ENCODE data around the gene DPY30. TPM values are rescaled to one million over a fixed set of nuclear protein-coding genes. Genes with fewer than 3 reads are reported as not detected.
"Not testable (repeated sequence)": the region's sequence is repeated elsewhere in the genome, so short reads cannot be mapped to it uniquely, and the experiment has no call there.

DPY30 gene
- total RNA-seq, 6 donors from 2014 or later = 10.1 to 92.8 (median 51.7) TPM

- ATAC-seq (ENCODE audit: low FRiP score in 2 of 2) = no peak
- WGBS, 2 donors = 90% methylated on average over 1 of the region's 1 CpG
Measured at GRCh38 chr2:32012872-32013271, 26.7 kb downstream of the DPY30 start.

GRCh38 chr2:32011485-32011960, 28.1 kb downstream of the DPY30 start:
- 71 to 77% methylated on average over 5 of the region's 5 CpGs for WGBS, 2 donors
- H3K36me3 ChIP-seq = peaks cover 0 to 12% (median 0%) of the 10 kb centered on the region in 4 donors
- ATAC-seq (ENCODE audit: low FRiP score in 2 of 2) = no peak

More at GRCh38 chr2:32012872-32013271, 26.7 kb downstream of the DPY30 start:
- peaks cover 0 to 21% (median 0%) of the 10 kb centered on the region in 4 donors for H3K36me3 ChIP-seq
- TF ChIP-seq POLR2A (IDR thresholded peaks at IDR 0.05) = no peak
- TF ChIP-seq POLR2AphosphoS5 (IDR thresholded peaks at IDR 0.05) = no peak
- no peak for TF ChIP-seq CTCF (IDR thresholded peaks at IDR 0.05)
- no peak for TF ChIP-seq EP300 (IDR thresholded peaks at IDR 0.05)
- no peak overlapping the region for H3K4me3 ChIP-seq
- no peak overlapping the region for H3K27ac ChIP-seq
- DNase-seq = no peak
- peaks cover 10 to 23% (median 17%) of the 10 kb centered on the region in 4 donors for H3K4me1 ChIP-seq
- H3K27me3 ChIP-seq = no peaks in the 10 kb centered on the region
- no peaks in the 10 kb centered on the region for H3K9me3 ChIP-seq

GRCh38 chr2:32010670-32011484, 28.7 kb downstream of the DPY30 start, which contains the start of gene MEMO1:
Gene MEMO1, minus strand, starts transcription at chr2:32011008. Its CDS starts 761 bp downstream, at chr2:32010247.
- Histone ChIP-seq H3K9me3 (no peaks in the 10 kb centered on the region), H3K27ac (peak within 1 kb of the TSS; percentile 93 to 98 (median 94)), H3K36me3 (peaks cover 0 to 11% (median 0%) of the 10 kb centered on the region in 4 donors), H3K27me3 (no peaks in the 10 kb centered on the region), H3K4me1 (peaks cover 16 to 24% (median 17%) of the 10 kb centered on the region in 4 donors), H3K4me3 (peak within 1 kb of the TSS; percentile 75 to 97 (median 92))
- TF ChIP-seq POLR2A (IDR thresholded peaks at IDR 0.05) = peak in 2 of 4 donors; percentile 43 to 77
- peak in 1 of 4 donors; percentile 47 for TF ChIP-seq EP300 (IDR thresholded peaks at IDR 0.05)
- TF ChIP-seq POLR2AphosphoS5 (IDR thresholded peaks at IDR 0.05) = peak; percentile 64 to 89
- TF ChIP-seq CTCF (IDR thresholded peaks at IDR 0.05) = peak in 3 of 6 experiments; percentile 10 to 24 (median 19)
- peak; percentile 95 to 96 for DNase-seq
- peak; percentile 93 to 97 for ATAC-seq (ENCODE audit: low FRiP score in 2 of 2)
- 0% methylated on average over 13 of the region's 57 CpGs for WGBS, 2 donors

More at GRCh38 chr2:32011485-32011960, 28.1 kb downstream of the DPY30 start:
- H3K4me3 ChIP-seq = peak overlapping the region in 3 of 4 donors; percentile 75 to 97 (median 95)
- DNase-seq = no peak
- no peak for TF ChIP-seq POLR2AphosphoS5 (IDR thresholded peaks at IDR 0.05)
- TF ChIP-seq POLR2A (IDR thresholded peaks at IDR 0.05) = no peak
- no peak for TF ChIP-seq EP300 (IDR thresholded peaks at IDR 0.05)
- no peak for TF ChIP-seq CTCF (IDR thresholded peaks at IDR 0.05)
- no peaks in the 10 kb centered on the region for H3K9me3 ChIP-seq
- no peaks in the 10 kb centered on the region for H3K27me3 ChIP-seq
- H3K27ac ChIP-seq = peak overlapping the region; percentile 93 to 98 (median 94)
- H3K4me1 ChIP-seq = peaks cover 16 to 24% (median 17%) of the 10 kb centered on the region in 4 donors

GRCh38 chr2:32010280-32010669, 29.3 kb downstream of the DPY30 start:
- WGBS, 2 donors = 0% methylated on average over 8 of the region's 43 CpGs; no CpG with 5 or more reads in 1 of the 2 donors
- ATAC-seq (ENCODE audit: low FRiP score in 2 of 2) = peak; percentile 82 to 92
- H3K4me1 ChIP-seq = peaks cover 16 to 24% (median 19%) of the 10 kb centered on the region in 4 donors
- H3K27me3 ChIP-seq, H3K9me3 ChIP-seq, H3K36me3 ChIP-seq: not testable (repeated sequence)
- peak overlapping the region; percentile 49 to 97 (median 85) for H3K4me3 ChIP-seq
- H3K27ac ChIP-seq = peak overlapping the region; percentile 93 to 98 (median 94)
- DNase-seq = peak; percentile 54 to 93
